ENCODE results near the gene RFC4. TPM values are rescaled to one million over a fixed set of nuclear protein-coding genes. Genes with fewer than 3 reads are reported as not detected.

RFC4 gene
- total and polyA plus RNA-seq, 2 experiments from 2014 or later = 73.3 to 107 TPM

GRCh38 chr3:186810336-186810996 lies 4.2 kb upstream of the RFC4 start:
- Mint-ChIP-seq H3K9me3 (no peaks in the 10 kb centered on the region), H3K4me3 (no peak overlapping the region), H3K36me3 (ENCODE audit: low read depth) (no peaks in the 10 kb centered on the region; the same call in none of the 3 replicates), H3K27me3 (ENCODE audit: insufficient read depth, low read depth, poor library complexity) (peaks cover 7% of the 10 kb centered on the region), H3K27ac (no peak overlapping the region), H3K4me1 (peaks cover 9% of the 10 kb centered on the region; the same call in 2 of the 3 replicates)
- Histone ChIP-seq H2AFZ (no peak overlapping the region), H3K79me2 (replicated peaks; ENCODE audit: insufficient read depth) (peaks cover 8% of the 10 kb centered on the region), H4K20me1 (replicated peaks; ENCODE audit: insufficient read depth) (no peaks in the 10 kb centered on the region), H3K4me1 (ENCODE audit: insufficient read depth) (peaks cover 13% of the 10 kb centered on the region), H3F3A (replicated peaks; ENCODE audit: low read depth) (peaks cover 4% of the 10 kb centered on the region; the same call in 1 of the 2 replicates), H3K27me3 (ENCODE audit: insufficient read depth) (no peaks in the 10 kb centered on the region), H3K36me3 (ENCODE audit: insufficient read depth) (no peaks in the 10 kb centered on the region), H3K4me3 (no peak overlapping the region), H3K4me2 (no peak overlapping the region), H3K27ac (ENCODE audit: low read depth) (no peak overlapping the region), H3K9me2 (ENCODE audit: insufficient read depth) (no peaks in the 10 kb centered on the region)
- TF ChIP-seq NANOG (IDR thresholded peaks at IDR 0.05; ENCODE audit: borderline replicate concordance) = no peak
- TF ChIP-seq EZH2phosphoT487 (IDR thresholded peaks at IDR 0.05; ENCODE audit: unreplicated experiment) = no peak
- TF ChIP-seq, protein P1, sequence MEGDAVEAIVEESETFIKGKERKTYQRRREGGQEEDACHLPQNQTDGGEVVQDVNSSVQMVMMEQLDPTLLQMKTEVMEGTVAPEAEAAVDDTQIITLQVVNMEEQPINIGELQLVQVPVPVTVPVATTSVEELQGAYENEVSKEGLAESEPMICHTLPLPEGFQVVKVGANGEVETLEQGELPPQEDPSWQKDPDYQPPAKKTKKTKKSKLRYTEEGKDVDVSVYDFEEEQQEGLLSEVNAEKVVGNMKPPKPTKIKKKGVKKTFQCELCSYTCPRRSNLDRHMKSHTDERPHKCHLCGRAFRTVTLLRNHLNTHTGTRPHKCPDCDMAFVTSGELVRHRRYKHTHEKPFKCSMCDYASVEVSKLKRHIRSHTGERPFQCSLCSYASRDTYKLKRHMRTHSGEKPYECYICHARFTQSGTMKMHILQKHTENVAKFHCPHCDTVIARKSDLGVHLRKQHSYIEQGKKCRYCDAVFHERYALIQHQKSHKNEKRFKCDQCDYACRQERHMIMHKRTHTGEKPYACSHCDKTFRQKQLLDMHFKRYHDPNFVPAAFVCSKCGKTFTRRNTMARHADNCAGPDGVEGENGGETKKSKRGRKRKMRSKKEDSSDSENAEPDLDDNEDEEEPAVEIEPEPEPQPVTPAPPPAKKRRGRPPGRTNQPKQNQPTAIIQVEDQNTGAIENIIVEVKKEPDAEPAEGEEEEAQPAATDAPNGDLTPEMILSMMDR (conservative IDR thresholded peaks at IDR 0.05; ENCODE audit: low read depth in 2 of 2) = no peak
- TF ChIP-seq POLR2AphosphoS5 (IDR thresholded peaks at IDR 0.05; ENCODE audit: low read depth) = no peak
- no peak for TF ChIP-seq ZNF114 (CRISPR knock-in tag; IDR thresholded peaks at IDR 0.05)
- no peak for TF ChIP-seq JUNB (IDR thresholded peaks at IDR 0.05; ENCODE audit: unreplicated experiment)
- TF ChIP-seq STAT1 (IDR thresholded peaks at IDR 0.05; ENCODE audit: unreplicated experiment) = no peak
- no peak for TF ChIP-seq CREB1 (CRISPR knock-in tag; IDR thresholded peaks at IDR 0.05; ENCODE audit: low read depth)
- TF ChIP-seq EZH2 (IDR thresholded peaks at IDR 0.05; ENCODE audit: low read depth, unreplicated experiment) = no peak
- TF ChIP-seq, protein P2, sequence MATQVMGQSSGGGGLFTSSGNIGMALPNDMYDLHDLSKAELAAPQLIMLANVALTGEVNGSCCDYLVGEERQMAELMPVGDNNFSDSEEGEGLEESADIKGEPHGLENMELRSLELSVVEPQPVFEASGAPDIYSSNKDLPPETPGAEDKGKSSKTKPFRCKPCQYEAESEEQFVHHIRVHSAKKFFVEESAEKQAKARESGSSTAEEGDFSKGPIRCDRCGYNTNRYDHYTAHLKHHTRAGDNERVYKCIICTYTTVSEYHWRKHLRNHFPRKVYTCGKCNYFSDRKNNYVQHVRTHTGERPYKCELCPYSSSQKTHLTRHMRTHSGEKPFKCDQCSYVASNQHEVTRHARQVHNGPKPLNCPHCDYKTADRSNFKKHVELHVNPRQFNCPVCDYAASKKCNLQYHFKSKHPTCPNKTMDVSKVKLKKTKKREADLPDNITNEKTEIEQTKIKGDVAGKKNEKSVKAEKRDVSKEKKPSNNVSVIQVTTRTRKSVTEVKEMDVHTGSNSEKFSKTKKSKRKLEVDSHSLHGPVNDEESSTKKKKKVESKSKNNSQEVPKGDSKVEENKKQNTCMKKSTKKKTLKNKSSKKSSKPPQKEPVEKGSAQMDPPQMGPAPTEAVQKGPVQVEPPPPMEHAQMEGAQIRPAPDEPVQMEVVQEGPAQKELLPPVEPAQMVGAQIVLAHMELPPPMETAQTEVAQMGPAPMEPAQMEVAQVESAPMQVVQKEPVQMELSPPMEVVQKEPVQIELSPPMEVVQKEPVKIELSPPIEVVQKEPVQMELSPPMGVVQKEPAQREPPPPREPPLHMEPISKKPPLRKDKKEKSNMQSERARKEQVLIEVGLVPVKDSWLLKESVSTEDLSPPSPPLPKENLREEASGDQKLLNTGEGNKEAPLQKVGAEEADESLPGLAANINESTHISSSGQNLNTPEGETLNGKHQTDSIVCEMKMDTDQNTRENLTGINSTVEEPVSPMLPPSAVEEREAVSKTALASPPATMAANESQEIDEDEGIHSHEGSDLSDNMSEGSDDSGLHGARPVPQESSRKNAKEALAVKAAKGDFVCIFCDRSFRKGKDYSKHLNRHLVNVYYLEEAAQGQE (IDR thresholded peaks at IDR 0.05; ENCODE audit: unreplicated experiment) = no peak
- DNase-seq (ENCODE audit: low spot score) (no peak), ATAC-seq (no peak)
